ENCODE measurements around the gene PIGZ. TPM values are rescaled to one million over a fixed set of nuclear protein-coding genes. Genes with fewer than 3 reads are reported as not detected.

PIGZ gene
- total RNA-seq, 2 donors from 2014 or later, result 0.22 to 0.31 TPM

DNA sequence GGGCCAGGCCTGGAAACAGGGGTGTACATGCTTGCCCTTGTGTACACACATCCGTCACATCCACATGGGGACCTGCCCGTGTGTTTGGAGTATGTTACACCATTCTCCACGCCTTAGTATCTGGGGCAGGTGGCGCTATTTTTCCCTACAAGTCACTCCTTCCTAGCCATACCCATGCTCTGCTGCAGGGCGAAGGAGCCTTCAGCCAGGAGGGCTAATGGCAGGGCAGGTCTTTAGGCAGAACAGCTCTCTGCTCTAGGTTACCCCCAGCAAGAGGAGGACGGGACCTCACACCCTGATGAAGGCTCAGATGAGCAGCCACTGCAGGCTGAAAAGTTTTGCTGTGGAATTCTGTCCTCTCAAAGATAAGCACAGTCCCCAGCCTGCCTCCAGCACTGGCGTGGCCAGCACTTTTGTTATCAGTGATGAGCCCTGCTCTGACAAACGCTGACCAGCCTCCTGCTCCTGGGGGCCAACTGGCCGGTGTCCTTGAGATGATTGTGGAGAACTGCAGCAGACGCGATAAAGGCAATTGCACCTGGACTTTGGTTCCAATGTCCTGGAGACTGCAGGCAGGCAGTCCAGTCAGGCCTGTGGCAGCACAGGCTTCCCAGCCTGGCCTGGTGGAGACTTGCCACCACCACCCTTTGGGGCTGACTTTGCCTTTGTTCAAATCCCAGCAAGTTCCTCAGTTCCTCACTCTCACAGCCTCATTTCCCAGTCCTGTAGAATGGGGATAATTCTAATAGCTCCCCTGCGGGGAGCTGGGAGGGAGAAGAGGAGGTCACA, 19.8 kb upstream of the PIGZ start:
- DNase-seq, result peak; percentile 85
- H3K4me3 Mint-ChIP-seq, result no peak overlapping the region

DNA sequence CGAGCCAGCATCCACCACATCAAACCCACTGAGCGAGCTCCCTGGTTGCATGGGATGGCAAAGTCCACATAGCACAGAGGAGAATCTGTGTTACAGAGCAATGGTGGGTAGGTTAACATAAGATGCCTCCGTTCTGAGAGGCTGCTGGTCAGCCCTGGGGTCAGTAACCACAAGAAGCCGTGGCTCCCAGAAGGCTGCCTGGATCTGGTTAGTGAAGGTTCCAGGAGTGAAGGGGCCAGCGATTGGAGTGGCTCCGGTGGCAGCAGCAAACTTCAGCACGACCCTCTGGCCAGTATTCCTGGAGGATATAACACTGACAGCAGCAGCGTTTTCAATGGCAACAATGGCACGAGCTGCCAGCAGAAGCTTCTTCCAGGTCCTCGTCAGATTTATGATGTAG, 18.4 kb upstream of the PIGZ start:
- no peaks in the 10 kb centered on the region for H3K4me1 ChIP-seq (ENCODE audit: control insufficient read depth, insufficient read depth, low read length)
- TF ChIP-seq, protein P1, sequence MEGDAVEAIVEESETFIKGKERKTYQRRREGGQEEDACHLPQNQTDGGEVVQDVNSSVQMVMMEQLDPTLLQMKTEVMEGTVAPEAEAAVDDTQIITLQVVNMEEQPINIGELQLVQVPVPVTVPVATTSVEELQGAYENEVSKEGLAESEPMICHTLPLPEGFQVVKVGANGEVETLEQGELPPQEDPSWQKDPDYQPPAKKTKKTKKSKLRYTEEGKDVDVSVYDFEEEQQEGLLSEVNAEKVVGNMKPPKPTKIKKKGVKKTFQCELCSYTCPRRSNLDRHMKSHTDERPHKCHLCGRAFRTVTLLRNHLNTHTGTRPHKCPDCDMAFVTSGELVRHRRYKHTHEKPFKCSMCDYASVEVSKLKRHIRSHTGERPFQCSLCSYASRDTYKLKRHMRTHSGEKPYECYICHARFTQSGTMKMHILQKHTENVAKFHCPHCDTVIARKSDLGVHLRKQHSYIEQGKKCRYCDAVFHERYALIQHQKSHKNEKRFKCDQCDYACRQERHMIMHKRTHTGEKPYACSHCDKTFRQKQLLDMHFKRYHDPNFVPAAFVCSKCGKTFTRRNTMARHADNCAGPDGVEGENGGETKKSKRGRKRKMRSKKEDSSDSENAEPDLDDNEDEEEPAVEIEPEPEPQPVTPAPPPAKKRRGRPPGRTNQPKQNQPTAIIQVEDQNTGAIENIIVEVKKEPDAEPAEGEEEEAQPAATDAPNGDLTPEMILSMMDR (conservative IDR thresholded peaks at IDR 0.05), result no peak
- Mint-ChIP-seq H3K9me3 (peaks cover 6% of the 10 kb centered on the region), H3K27me3 (ENCODE audit: insufficient read depth) (no peaks in the 10 kb centered on the region), H3K4me3 (no peak overlapping the region), H3K4me1 (no peaks in the 10 kb centered on the region), H3K27ac (no peak overlapping the region), H3K36me3 (ENCODE audit: low read depth) (no peaks in the 10 kb centered on the region)
- 88 to 91% methylated on average over 8 to 10 of the region's 10 CpGs for WGBS, 2 experiments (ENCODE audit: insufficient coverage in 1 of 2, insufficient read length in 1 of 2)
- H3K27me3 ChIP-seq (ENCODE audit: control insufficient read depth, insufficient read depth, low read length, poor library complexity, severe bottlenecking), result no peaks in the 10 kb centered on the region
- DNase-seq, result no peak
- no peak overlapping the region for H3K27ac ChIP-seq (ENCODE audit: low read depth, low read length)
- H3K4me3 ChIP-seq (ENCODE audit: low read length), result no peak overlapping the region
- H3K9ac ChIP-seq (ENCODE audit: extremely low read depth, low read length, poor library complexity, severe bottlenecking), result no peak overlapping the region
- H3K9me3 ChIP-seq (ENCODE audit: control insufficient read depth, low read length), result peaks cover 13% of the 10 kb centered on the region
- H3K36me3 ChIP-seq (ENCODE audit: control insufficient read depth, insufficient read depth, low read length), result no peaks in the 10 kb centered on the region

More for the DNA sequence above, 19.8 kb upstream of the PIGZ start:
- no peaks in the 10 kb centered on the region for H3K36me3 ChIP-seq (ENCODE audit: control insufficient read depth, insufficient read depth, low read length)
- H3K9ac ChIP-seq (ENCODE audit: extremely low read depth, low read length, poor library complexity, severe bottlenecking), result no peak overlapping the region
- WGBS, 2 experiments (ENCODE audit: insufficient coverage in 1 of 2, insufficient read length in 1 of 2), result 80 to 83% methylated on average over 9 to 12 of the region's 12 CpGs
- TF ChIP-seq, protein P1 (conservative IDR thresholded peaks at IDR 0.05), result peak; percentile 69
- no peak overlapping the region for H3K27ac Mint-ChIP-seq
- H3K36me3 Mint-ChIP-seq (ENCODE audit: low read depth), result no peaks in the 10 kb centered on the region
- H3K9me3 Mint-ChIP-seq, result no peaks in the 10 kb centered on the region
- H3K27ac ChIP-seq (ENCODE audit: low read depth, low read length), result no peak overlapping the region
- no peak overlapping the region for H3K4me3 ChIP-seq (ENCODE audit: low read length)
- H3K27me3 ChIP-seq (ENCODE audit: control insufficient read depth, insufficient read depth, low read length, poor library complexity, severe bottlenecking), result no peaks in the 10 kb centered on the region
- H3K4me1 Mint-ChIP-seq, result no peaks in the 10 kb centered on the region
- no peaks in the 10 kb centered on the region for H3K4me1 ChIP-seq (ENCODE audit: control insufficient read depth, insufficient read depth, low read length)
- H3K27me3 Mint-ChIP-seq (ENCODE audit: insufficient read depth), result no peaks in the 10 kb centered on the region
- H3K9me3 ChIP-seq (ENCODE audit: control insufficient read depth, low read length), result peaks cover 6% of the 10 kb centered on the region

DNA sequence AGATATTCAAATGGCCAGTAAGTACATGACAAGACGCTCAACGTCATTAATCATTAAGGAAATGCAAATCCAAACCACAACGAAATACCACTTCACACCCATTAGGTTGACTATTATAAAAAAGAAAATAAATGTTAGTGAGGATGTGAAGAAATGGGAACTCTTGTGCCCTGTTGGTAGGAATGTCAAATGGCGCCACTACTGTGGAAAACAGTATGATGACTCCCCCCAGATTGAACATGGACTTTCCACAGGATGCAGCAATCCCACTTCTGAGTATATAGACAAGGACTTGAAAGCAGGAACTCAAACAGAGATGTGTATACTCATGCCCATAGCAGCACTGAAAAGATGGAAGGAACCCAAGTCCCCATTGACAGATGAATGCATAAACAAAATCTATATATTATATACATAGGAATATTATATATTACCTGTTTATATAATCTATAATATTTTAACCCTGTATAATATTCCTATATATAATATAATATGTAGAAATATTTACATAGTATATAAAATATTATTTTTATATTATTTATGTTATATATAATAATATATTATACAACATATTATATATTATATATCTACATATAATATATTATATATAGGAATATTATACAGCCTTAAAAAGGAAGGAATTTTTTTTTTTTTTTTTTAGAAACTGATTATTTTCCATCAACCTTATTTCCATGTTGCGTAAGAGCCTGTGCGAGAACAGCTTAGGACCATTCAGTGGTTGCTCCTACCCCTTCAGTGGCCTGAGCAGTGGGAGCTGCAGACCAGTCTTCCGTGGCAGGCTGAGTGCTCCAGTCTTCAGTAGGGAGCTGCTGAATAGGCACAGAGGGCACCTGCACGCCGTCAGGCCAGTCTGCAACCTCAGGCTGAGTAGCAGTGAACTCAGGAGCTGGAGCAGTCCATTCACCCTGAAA, 17.6 kb upstream of the PIGZ start:
- DNase-seq, result no peak
- 95 to 96% methylated on average over 6 to 8 of the region's 9 CpGs for WGBS, 2 experiments (ENCODE audit: insufficient coverage in 1 of 2, insufficient read length in 1 of 2)
- Histone ChIP-seq H3K27me3 (ENCODE audit: control insufficient read depth, insufficient read depth, low read length, poor library complexity, severe bottlenecking) (no peaks in the 10 kb centered on the region), H3K4me3 (ENCODE audit: low read length) (no peak overlapping the region), H3K27ac (ENCODE audit: low read depth, low read length) (no peak overlapping the region), H3K9me3 (ENCODE audit: control insufficient read depth, low read length) (peaks cover 13% of the 10 kb centered on the region), H3K9ac (ENCODE audit: extremely low read depth, low read length, poor library complexity, severe bottlenecking) (no peak overlapping the region), H3K36me3 (ENCODE audit: control insufficient read depth, insufficient read depth, low read length) (no peaks in the 10 kb centered on the region), H3K4me1 (ENCODE audit: control insufficient read depth, insufficient read depth, low read length) (no peaks in the 10 kb centered on the region)
- H3K27ac Mint-ChIP-seq, result no peak overlapping the region
- H3K36me3 Mint-ChIP-seq (ENCODE audit: low read depth), result peaks cover 1% of the 10 kb centered on the region
- peaks cover 3% of the 10 kb centered on the region for H3K27me3 Mint-ChIP-seq (ENCODE audit: insufficient read depth)
- H3K9me3 Mint-ChIP-seq, result peaks cover 12% of the 10 kb centered on the region
- no peaks in the 10 kb centered on the region for H3K4me1 Mint-ChIP-seq
- H3K4me3 Mint-ChIP-seq, result no peak overlapping the region
- TF ChIP-seq, protein P1 (conservative IDR thresholded peaks at IDR 0.05), result peak; percentile 65
